Adrenal gland (tissue), 12 donors: ENCODE data around the gene CSPG4. TPM values are rescaled to one million over a fixed set of nuclear protein-coding genes. Genes with fewer than 3 reads are reported as not detected.
"Not testable (repeated sequence)": the region's sequence is repeated elsewhere in the genome, so short reads cannot be mapped to it uniquely, and the experiment has no call there.

Source experiments
- DNase-seq, 7 donors: peaks; one replicate each; pipeline ENCODE4 v3.0.0-alpha.2; 2019 to 2020
- H3K27ac ChIP-seq, 5 donors: fragments of 200-600 bp; sonication (generic) in 4 of 5; 1 replicate in 3 of 5; 2 replicates in 2 of 5; pipeline versions ENCODE4 v1.5.1 to v1.8.0; 2016 to 2020; ENCODE audit warnings: mild to moderate bottlenecking in 1 of 5
- H3K27me3 ChIP-seq: fragments of 200-600 bp; 2 replicates; pipeline ENCODE4 v1.8.0; 2021
- H3K36me3 ChIP-seq, 2 donors: fragments of 200-600 bp; replicated peaks in 1 of 2; 1 replicate in 1 of 2; 2 replicates in 1 of 2; pipeline versions ENCODE4 v1.5.1 to v1.8.0; 2018 to 2022
- H3K4me1 ChIP-seq, 2 donors: fragments of 200-600 bp; replicated peaks in 1 of 2; 1 replicate in 1 of 2; 2 replicates in 1 of 2; pipeline versions ENCODE4 v1.5.1 to v1.8.0; 2018 to 2021
- H3K4me3 ChIP-seq, 4 donors: fragments of 200-600 bp; sonication (generic) in 3 of 4; one replicate each; pipeline ENCODE4 v1.5.1; 2016 to 2018
- H3K9me3 ChIP-seq, 3 donors: fragments of 200-600 bp; sonication (generic) in 1 of 3; replicated peaks in 1 of 3; 1 replicate in 2 of 3; 2 replicates in 1 of 3; pipeline versions ENCODE4 v1.5.1 to v1.8.0; 2016 to 2021
- CTCF ChIP-seq, 6 experiments: fragments of 450-650 bp in 4 of 6; fragments of 200-600 bp in 2 of 6; sonication (generic) in 1 of 6; IDR thresholded peaks; 1 replicate in 5 of 6; 2 replicates in 1 of 6; pipeline versions ENCODE4 v1.5.1 to v1.8.0; 2016 to 2021; ENCODE audit warnings: antibody characterized with exemption in 6 of 6, mild to moderate bottlenecking in 2 of 6, moderate library complexity in 1 of 6
- POLR2A ChIP-seq, 2 donors: fragments of 450-650 bp; IDR thresholded peaks; one replicate each; pipeline ENCODE4 v1.6.1; 2017; ENCODE audit warnings: antibody characterized with exemption in 2 of 2, mild to moderate bottlenecking in 2 of 2, moderate library complexity in 1 of 2
- WGBS, 4 donors: extraction: QIAGEN DNeasy Blood & Tissue Kit in 2 of 4; methylation state at CpG; one replicate each; pipeline versions ENCODE4 v1.1.5 to v1.1.7; 2013 to 2017; 5-methylcytosine and 5-hydroxymethylcytosine counted together
- intact Hi-C, 2 donors: fragments of 100-400 bp; cut with DNase I; formaldehyde crosslinking; loops; one replicate each; pipeline versions ENCODE4 v1.14.1 to v1.15.0; 2022 to 2023
- polyA plus RNA-seq, 3 donors: library from polyadenylated mRNA; stranded (reverse); fragments of 200-250 nt in 2 of 3; fragments of 350-450 nt in 1 of 3; fragmentation: Illumina TruSeq in 1 of 3; extraction: RNeasy Lipid Tissue Mini Kit (QIAGEN cat#74804) in 1 of 3; gene quantifications; one replicate each; pipeline ENCODE4 v1.2.3, GENCODE V29; 2013 to 2014
- total RNA-seq, 9 donors: library from RNA; depleted of rRNA in 4 of 9; stranded (reverse); fragments of >200 nt in 4 of 9; fragments of 120-200 nt in 1 of 9; fragmentation: NEBNext Ultra II Directional in 1 of 9; extraction: Animal tissue kit (Norgen Biotek cat#: 25700) in 1 of 9; gene quantifications; one replicate each; pipeline versions ENCODE4 v1.1.0 to v1.2.4, GENCODE V29; 2013 to 2023
- donor health status: healthy with polysubstance abuse.
- donor health status: Bipolar disorder and iron deficiency.
- donor health status: DM: yes; HTN: yes; CAD: no.
- donor health status: DM: no; HTN: no; CAD: no.
- donor health status: DM: no; HTN: no; CAD: no.
- donor health status: DM: yes; HTN: yes; CAD: no.

The CSPG4 gene
- total and polyA plus RNA-seq, 12 donors, result 0.55 to 6.6 (median 2.8) TPM

GRCh38 chr15:75685195-75685594 lies 27.5 kb downstream of the CSPG4 start:
- Histone ChIP-seq H3K4me1 (no peaks in the 10 kb centered on the region), H3K9me3 (no peaks in the 10 kb centered on the region), H3K36me3 (no peaks in the 10 kb centered on the region), H3K27ac (no peak overlapping the region), H3K4me3 (no peak overlapping the region), H3K27me3 (no peaks in the 10 kb centered on the region)
- DNase-seq, result no peak
- 40 to 84% (median 79%) methylated on average over 1 to 12 of the region's 12 CpGs; no CpG with 5 or more reads in 1 of the 4 donors for WGBS, 4 donors
- intact Hi-C loops, result loop anchor here in 1 of 2 donors (2.0 to 10.0 kb wide), 2 partner anchors 48 to 120 kb away; no protein-coding TSS in a partner anchor
- TF ChIP-seq POLR2A (IDR thresholded peaks at IDR 0.05) (no peak), CTCF (IDR thresholded peaks at IDR 0.05) (no peak)

- H3K27ac ChIP-seq, result no peak overlapping the region
These were observed 28.0 kb downstream of the CSPG4 start for GRCh38 chr15:75684648-75685047.

GRCh38 chr15:75683646-75684312 lies 28.9 kb downstream of the CSPG4 start:
- H3K9me3 ChIP-seq, H3K4me1 ChIP-seq, H3K27me3 ChIP-seq, H3K27ac ChIP-seq, H3K36me3 ChIP-seq, H3K4me3 ChIP-seq: not testable (repeated sequence)
- 18 to 28% (median 21%) methylated on average over 5 to 14 of the region's 14 CpGs; no CpG with 5 or more reads in 1 of the 4 donors for WGBS, 4 donors
- TF ChIP-seq CTCF (IDR thresholded peaks at IDR 0.05), result peak; percentile 62 to 87 (median 80)
- DNase-seq, result peak in 6 of 7 donors; percentile 47 to 84 (median 69)
- intact Hi-C loops, result loop anchor here in 1 of 2 donors (2.0 to 10.0 kb wide), 2 partner anchors 49 to 121 kb away; no protein-coding TSS in a partner anchor

More at GRCh38 chr15:75684648-75685047, 28.0 kb downstream of the CSPG4 start:
- intact Hi-C loops, result loop anchor here in 1 of 2 donors (2.0 to 10.0 kb wide), 2 partner anchors 48 to 120 kb away; no protein-coding TSS in a partner anchor
- no peak for DNase-seq
- no peaks in the 10 kb centered on the region for H3K27me3 ChIP-seq
- no peaks in the 10 kb centered on the region for H3K9me3 ChIP-seq
- H3K4me1 ChIP-seq, result no peaks in the 10 kb centered on the region
- WGBS, 4 donors, result 81 to 84% (median 84%) methylated on average over 4 to 10 of the region's 10 CpGs
- no peak overlapping the region for H3K4me3 ChIP-seq
- H3K36me3 ChIP-seq, result no peaks in the 10 kb centered on the region
- TF ChIP-seq POLR2A (IDR thresholded peaks at IDR 0.05) (no peak), CTCF (IDR thresholded peaks at IDR 0.05) (no peak)

- Histone ChIP-seq H3K9me3 (no peaks in the 10 kb centered on the region), H3K27ac (no peak overlapping the region), H3K4me3 (no peak overlapping the region), H3K27me3 (no peaks in the 10 kb centered on the region), H3K36me3 (no peaks in the 10 kb centered on the region), H3K4me1 (no peaks in the 10 kb centered on the region)
- 84 to 92% (median 85%) methylated on average over 4 to 40 of the region's 40 CpGs for WGBS, 4 donors
- TF ChIP-seq CTCF (IDR thresholded peaks at IDR 0.05) (no peak), POLR2A (IDR thresholded peaks at IDR 0.05) (no peak)
- DNase-seq, result no peak
- intact Hi-C loops, result loop anchor here in 1 of 2 donors (10.0 kb wide), 1 partner anchor 122 kb away; no protein-coding TSS in a partner anchor
These were observed 30.2 kb downstream of the CSPG4 start for GRCh38 chr15:75682181-75683135.
